WTC11 (cell line): ENCODE results near the gene CRELD1. TPM values are rescaled to one million over a fixed set of nuclear protein-coding genes. Genes with fewer than 3 reads are reported as not detected.

ENCODE experiments used
- ATAC-seq: fragments of 200-7000 bp; cut with Tn5 transposase; 2 replicates; pipeline ENCODE4 v1.10.0; 2021; ENCODE audit warnings: mild to moderate bottlenecking, moderate library complexity
- CTCF ChIA-PET: fragments of 300-600 bp; sonication (Branson Sonifier 250); formaldehyde crosslinking; loops from one replicate; lab custom pipeline; 2021; ENCODE audit warnings: antibody characterized with exemption; lab: Charles Lee
- POLR2A ChIA-PET: fragments of 350-600 bp; sonication (Branson Sonifier 250); formaldehyde crosslinking; loops from one replicate; lab custom pipeline; 2021; ENCODE audit warnings: antibody characterized with exemption; lab: Charles Lee
- DNase-seq: peaks from one replicate; pipeline ENCODE4 v3.0.0; 2021; ENCODE audit warnings: low spot score
- H3K27ac Mint-ChIP-seq: 2 replicates; pipeline ENCODE4 v1.8.0; 2021; ENCODE audit warnings: mixed read lengths
- H3K27me3 Mint-ChIP-seq: 2 replicates; pipeline ENCODE4 v1.8.0; 2021; ENCODE audit warnings: low read depth, mild to moderate bottlenecking, moderate library complexity, mixed read lengths
- H3K36me3 Mint-ChIP-seq: 2 replicates; pipeline ENCODE4 v1.8.0; 2021; ENCODE audit warnings: mixed read lengths
- H3K4me1 Mint-ChIP-seq: 2 replicates; pipeline ENCODE4 v1.8.0; 2022; ENCODE audit warnings: mixed read lengths
- H3K4me3 Mint-ChIP-seq: 2 replicates; pipeline ENCODE4 v1.8.0; 2021; ENCODE audit warnings: mild to moderate bottlenecking, moderate library complexity, mixed read lengths
- H3K9me3 Mint-ChIP-seq: 2 replicates; pipeline ENCODE4 v1.8.0; 2021; ENCODE audit warnings: mixed read lengths
- CBFB ChIP-seq: sonication (generic); formaldehyde crosslinking; IDR thresholded peaks from 2 replicates; pipeline ENCODE4 v1.8.1; 2022; ENCODE audit warnings: mild to moderate bottlenecking, low read depth, missing genetic modification reagents
- CDX4 ChIP-seq: fragments of 250-450 bp; sonication (Bioruptor Pico); IDR thresholded peaks from 2 replicates; pipeline ENCODE4 v1.9.0; 2021; ENCODE audit warnings: moderate library complexity, mild to moderate bottlenecking, inconsistent platforms, borderline replicate concordance
- CREB1 ChIP-seq: sonication (generic); formaldehyde crosslinking; IDR thresholded peaks from 2 replicates; pipeline ENCODE4 v1.8.0; 2023; ENCODE audit warnings: mild to moderate bottlenecking, missing genetic modification reagents
- CTCF ChIP-seq: fragments of 200-600 bp; IDR thresholded peaks from 2 replicates; pipeline ENCODE4 v1.8.0; 2022; ENCODE audit warnings: antibody characterized with exemption
- EMX1 ChIP-seq: fragments of 250-450 bp; sonication (Bioruptor Pico); IDR thresholded peaks from 2 replicates; pipeline ENCODE4 v1.8.0; 2021; ENCODE audit warnings: mild to moderate bottlenecking
- FOXJ3 ChIP-seq: sonication (generic); formaldehyde crosslinking; IDR thresholded peaks from 2 replicates; pipeline ENCODE4 v1.9.0; 2021; ENCODE audit warnings: missing genetic modification reagents, mild to moderate bottlenecking, borderline replicate concordance
- FOXK1 ChIP-seq: sonication (generic); formaldehyde crosslinking; IDR thresholded peaks from 2 replicates; pipeline ENCODE4 v1.8.0; 2022; ENCODE audit warnings: mild to moderate bottlenecking, moderate library complexity, missing genetic modification reagents
- KAT7 ChIP-seq: sonication (generic); formaldehyde crosslinking; IDR thresholded peaks from 2 replicates; pipeline ENCODE4 v1.8.1; 2023; ENCODE audit warnings: missing genetic modification reagents, mild to moderate bottlenecking, borderline replicate concordance
- MYBL2 ChIP-seq: sonication (generic); formaldehyde crosslinking; IDR thresholded peaks from 2 replicates; pipeline ENCODE4 v1.8.1; 2023; ENCODE audit warnings: mild to moderate bottlenecking, moderate library complexity, missing genetic modification reagents
- NFYB ChIP-seq: sonication (generic); formaldehyde crosslinking; conservative IDR thresholded peaks from 2 replicates; pipeline ENCODE4 v1.8.0; 2022; ENCODE audit warnings: low read depth, missing genetic modification reagents
- OVOL2 ChIP-seq: fragments of 250-450 bp; sonication (Bioruptor Pico); IDR thresholded peaks from 2 replicates; pipeline ENCODE4 v1.9.0; 2021; ENCODE audit warnings: mild to moderate bottlenecking, borderline replicate concordance
- PRRX2 ChIP-seq: fragments of 250-450 bp; sonication (Bioruptor Pico); IDR thresholded peaks from 2 replicates; pipeline ENCODE4 v1.8.0; 2021; ENCODE audit warnings: mild to moderate bottlenecking
- SMAD4 ChIP-seq: sonication (generic); formaldehyde crosslinking; IDR thresholded peaks from 2 replicates; pipeline ENCODE4 v1.8.0; 2022; ENCODE audit warnings: mild to moderate bottlenecking, missing genetic modification reagents
- TEAD1 ChIP-seq: sonication (generic); formaldehyde crosslinking; IDR thresholded peaks from 2 replicates; pipeline ENCODE4 v1.8.0; 2022; ENCODE audit warnings: mild to moderate bottlenecking, missing genetic modification reagents
- TP53 ChIP-seq: sonication (generic); formaldehyde crosslinking; IDR thresholded peaks from 2 replicates; pipeline ENCODE4 v1.8.1; 2023; ENCODE audit warnings: mild to moderate bottlenecking, missing genetic modification reagents
- ZNF263 ChIP-seq: sonication (generic); formaldehyde crosslinking; IDR thresholded peaks from 2 replicates; pipeline ENCODE4 v1.8.1; 2022; ENCODE audit warnings: low read depth, mild to moderate bottlenecking, moderate library complexity, missing genetic modification reagents
- ZNF423 ChIP-seq: fragments of 250-450 bp; sonication (Bioruptor Pico); IDR thresholded peaks from 2 replicates; pipeline ENCODE4 v2.1.2; 2022; ENCODE audit warnings: mild to moderate bottlenecking, moderate library complexity
- ZNF425 ChIP-seq: fragments of 250-450 bp; sonication (Bioruptor Pico); conservative IDR thresholded peaks from 2 replicates; pipeline ENCODE4 v1.9.0; 2021; ENCODE audit warnings: mild to moderate bottlenecking
- ZNF671 ChIP-seq: fragments of 250-450 bp; sonication (Bioruptor Pico); IDR thresholded peaks from 2 replicates; pipeline ENCODE4 v1.8.0; 2021; ENCODE audit warnings: mild to moderate bottlenecking
- total RNA-seq: library from RNA; stranded (reverse); gene quantifications from 3 replicates; pipeline ENCODE4 v1.2.3, GENCODE V29; 2021
- TF ChIP-seq, protein P1 (sequence below): sonication (generic); formaldehyde crosslinking; IDR thresholded peaks from 2 replicates; pipeline ENCODE4 v1.8.0; 2022; ENCODE audit warnings: mild to moderate bottlenecking, missing genetic modification reagents

Gene CRELD1
- total RNA-seq, 1 experiment from 2014 or later = 18.8 TPM

GRCh38 chr3:9942934-9943690 is 9.5 kb downstream of the CRELD1 start:
- H3K4me1 Mint-ChIP-seq = peaks cover 2% of the 10 kb centered on the region; the same call in 1 of the 2 replicates
- H3K36me3 Mint-ChIP-seq = peaks cover 15% of the 10 kb centered on the region
- H3K27me3 Mint-ChIP-seq = no peaks in the 10 kb centered on the region; the same call in 1 of the 2 replicates
- H3K27ac Mint-ChIP-seq = no peak overlapping the region
- TF ChIP-seq CREB1 (no peak), CDX4 (CRISPR knock-in tag) (no peak), EMX1 (CRISPR knock-in tag) (no peak), FOXK1 (CRISPR knock-in tag) (no peak), MYBL2 (CRISPR knock-in tag) (no peak), SMAD4 (CRISPR knock-in tag) (no peak), KAT7 (CRISPR knock-in tag) (no peak), TP53 (CRISPR knock-in tag) (no peak), CBFB (CRISPR knock-in tag) (no peak), PRRX2 (CRISPR knock-in tag) (no peak), ZNF425 (CRISPR knock-in tag) (no peak), ZNF423 (CRISPR knock-in tag) (no peak), CTCF (no peak)
- CTCF ChIA-PET = interaction anchor here (3.8 kb wide), 1 partner anchor 11 kb away, joined by 23 read pairs; the partner anchor contains the start of gene CRELD1
- POLR2A ChIA-PET = interaction anchor here (0.6 to 1.2 kb wide), 2 partner anchors 10 to 133 kb away, joined by 3 to 4 read pairs; partner anchors contain the start of gene CRELD1
- H3K9me3 Mint-ChIP-seq = peaks cover 3% of the 10 kb centered on the region; the same call in 1 of the 2 replicates
- no peak for ATAC-seq
- DNase-seq = no peak
- no peak overlapping the region for H3K4me3 Mint-ChIP-seq

- DNase-seq = no peak
- POLR2A ChIA-PET = no interaction called here
- TF ChIP-seq NFYB = no peak
- TF ChIP-seq ZNF263 (CRISPR knock-in tag) = no peak
- no peak for TF ChIP-seq ZNF671 (CRISPR knock-in tag)
- no peak for TF ChIP-seq FOXJ3 (CRISPR knock-in tag)
- TF ChIP-seq, protein P1, sequence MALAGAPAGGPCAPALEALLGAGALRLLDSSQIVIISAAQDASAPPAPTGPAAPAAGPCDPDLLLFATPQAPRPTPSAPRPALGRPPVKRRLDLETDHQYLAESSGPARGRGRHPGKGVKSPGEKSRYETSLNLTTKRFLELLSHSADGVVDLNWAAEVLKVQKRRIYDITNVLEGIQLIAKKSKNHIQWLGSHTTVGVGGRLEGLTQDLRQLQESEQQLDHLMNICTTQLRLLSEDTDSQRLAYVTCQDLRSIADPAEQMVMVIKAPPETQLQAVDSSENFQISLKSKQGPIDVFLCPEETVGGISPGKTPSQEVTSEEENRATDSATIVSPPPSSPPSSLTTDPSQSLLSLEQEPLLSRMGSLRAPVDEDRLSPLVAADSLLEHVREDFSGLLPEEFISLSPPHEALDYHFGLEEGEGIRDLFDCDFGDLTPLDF = no peak
- no peak for TF ChIP-seq TEAD1
- TF ChIP-seq OVOL2 (CRISPR knock-in tag) = no peak
- TF ChIP-seq, all 79 proteins: peak for 0
- H3K4me3 Mint-ChIP-seq = no peak overlapping the region
- ATAC-seq = no peak
- peaks cover 10% of the 10 kb centered on the region for H3K36me3 Mint-ChIP-seq
- H3K27ac Mint-ChIP-seq = no peak overlapping the region
- CTCF ChIA-PET = interaction anchor here (1.1 to 3.8 kb wide), 2 partner anchors 12 to 217 kb away, joined by 3 to 23 read pairs; partner anchors contain the start of gene CRELD1
- H3K27me3 Mint-ChIP-seq = no peaks in the 10 kb centered on the region; the same call in 1 of the 2 replicates
- H3K4me1 Mint-ChIP-seq = peaks cover 2% of the 10 kb centered on the region; the same call in 1 of the 2 replicates
- peaks cover 3% of the 10 kb centered on the region; the same call in 1 of the 2 replicates for H3K9me3 Mint-ChIP-seq
These were observed 10.6 kb downstream of the CRELD1 start for GRCh38 chr3:9944271-9944670.
